Measurements from ENCODE around the gene RNF115. TPM values are rescaled to one million over a fixed set of nuclear protein-coding genes. Genes with fewer than 3 reads are reported as not detected.
A peak's percentile ranks its signal among the peaks of the same experiment; 100 is the strongest.
"Not testable (repeated sequence)": the region's sequence is repeated elsewhere in the genome, so short reads cannot be mapped to it uniquely, and the experiment has no call there.

RNF115 gene
- total RNA-seq, 1 donor = 16.4 TPM

- TF ChIP-seq, protein P1, sequence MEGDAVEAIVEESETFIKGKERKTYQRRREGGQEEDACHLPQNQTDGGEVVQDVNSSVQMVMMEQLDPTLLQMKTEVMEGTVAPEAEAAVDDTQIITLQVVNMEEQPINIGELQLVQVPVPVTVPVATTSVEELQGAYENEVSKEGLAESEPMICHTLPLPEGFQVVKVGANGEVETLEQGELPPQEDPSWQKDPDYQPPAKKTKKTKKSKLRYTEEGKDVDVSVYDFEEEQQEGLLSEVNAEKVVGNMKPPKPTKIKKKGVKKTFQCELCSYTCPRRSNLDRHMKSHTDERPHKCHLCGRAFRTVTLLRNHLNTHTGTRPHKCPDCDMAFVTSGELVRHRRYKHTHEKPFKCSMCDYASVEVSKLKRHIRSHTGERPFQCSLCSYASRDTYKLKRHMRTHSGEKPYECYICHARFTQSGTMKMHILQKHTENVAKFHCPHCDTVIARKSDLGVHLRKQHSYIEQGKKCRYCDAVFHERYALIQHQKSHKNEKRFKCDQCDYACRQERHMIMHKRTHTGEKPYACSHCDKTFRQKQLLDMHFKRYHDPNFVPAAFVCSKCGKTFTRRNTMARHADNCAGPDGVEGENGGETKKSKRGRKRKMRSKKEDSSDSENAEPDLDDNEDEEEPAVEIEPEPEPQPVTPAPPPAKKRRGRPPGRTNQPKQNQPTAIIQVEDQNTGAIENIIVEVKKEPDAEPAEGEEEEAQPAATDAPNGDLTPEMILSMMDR (IDR thresholded peaks at IDR 0.05; ENCODE audit: insufficient read depth, low read depth, low read length) = no peak
- H3K4me3 ChIP-seq (ENCODE audit: low read depth, low read length) = no peak overlapping the region
- no peak for DNase-seq (ENCODE audit: low read depth)
These were observed 94.7 kb downstream of the RNF115 start for GRCh38 chr1:145729196-145729595.

GRCh38 chr1:145726193-145726592 is 97.7 kb downstream of the RNF115 start:
- DNase-seq (ENCODE audit: low read depth); H3K4me3 ChIP-seq (ENCODE audit: low read depth, low read length): not testable (repeated sequence)

- peak; percentile 39 for DNase-seq (ENCODE audit: low read depth)
- peak overlapping the region; percentile 44 for H3K4me3 ChIP-seq (ENCODE audit: low read depth, low read length)
- TF ChIP-seq, protein P1 (IDR thresholded peaks at IDR 0.05; ENCODE audit: insufficient read depth, low read depth, low read length) = peak; percentile 82
These were observed 102.8 kb downstream of the RNF115 start for GRCh38 chr1:145720878-145721671.

DNA sequence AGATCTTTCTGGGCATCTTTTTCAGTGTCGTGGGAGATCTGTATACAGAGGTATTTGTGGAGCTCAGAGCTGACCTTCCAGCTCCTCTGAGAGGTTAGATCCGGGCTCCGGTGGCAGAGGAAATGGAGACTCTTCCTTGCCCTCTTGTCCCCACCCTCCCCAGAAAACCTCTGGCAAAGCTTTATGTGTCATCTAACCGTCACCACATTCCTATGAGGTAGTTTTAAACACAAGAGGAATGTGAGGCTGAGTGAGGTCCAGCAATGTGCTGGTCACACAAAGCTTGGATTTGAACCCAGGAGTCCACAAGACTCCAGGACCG is 103.4 kb downstream of the RNF115 start:
- H3K4me3 ChIP-seq (ENCODE audit: low read depth, low read length) = no peak overlapping the region
- TF ChIP-seq, protein P1 (IDR thresholded peaks at IDR 0.05; ENCODE audit: insufficient read depth, low read depth, low read length) = no peak
- DNase-seq (ENCODE audit: low read depth) = peak; percentile 39

DNA sequence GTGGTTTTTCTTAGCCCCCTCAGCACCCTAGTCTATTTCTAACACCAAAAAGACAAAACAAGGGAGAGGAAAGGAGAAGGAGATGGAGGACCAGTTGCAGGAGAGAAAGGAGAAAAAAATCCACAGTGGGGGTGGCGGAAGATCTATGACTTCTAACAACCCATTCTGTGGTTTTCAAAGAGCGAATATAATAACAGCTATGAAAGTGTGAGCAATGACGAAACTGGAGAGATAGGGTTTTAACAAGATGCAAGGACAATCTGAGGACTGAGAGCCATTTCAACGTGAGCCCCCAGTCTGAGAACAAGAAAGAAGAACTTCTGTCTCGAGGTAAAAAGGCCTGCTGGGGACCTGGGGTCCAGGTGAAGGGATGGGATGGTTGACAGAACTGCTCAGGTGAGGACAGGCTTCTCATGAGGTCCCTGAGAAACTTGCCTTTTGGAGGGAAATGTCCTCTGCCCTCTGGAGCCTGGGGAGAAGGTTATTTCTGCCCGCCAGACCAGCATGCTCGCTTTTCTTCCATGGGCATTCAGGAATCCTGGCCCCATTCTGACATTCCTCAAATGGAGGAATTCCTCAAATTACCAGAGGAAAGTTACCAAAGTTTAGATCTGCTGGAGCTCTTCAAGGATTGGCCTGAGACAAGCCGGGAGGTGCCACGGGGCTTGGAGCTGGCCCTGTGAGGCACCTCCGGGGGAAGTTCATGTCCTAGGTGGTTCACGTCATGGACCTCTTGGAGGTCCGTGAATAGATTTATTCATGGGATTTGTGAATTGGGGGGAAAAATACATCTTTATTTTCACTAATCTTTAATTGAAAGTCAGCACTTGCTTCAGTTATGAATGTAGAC is 104.4 kb downstream of the RNF115 start, which contains the start of gene CD160:
CD160 (plus strand) TSS at position 270 of the 850 bp plus-strand sequence. CDS start 8,829 bp downstream, outside the sequence.
- TF ChIP-seq, protein P1 (IDR thresholded peaks at IDR 0.05; ENCODE audit: insufficient read depth, low read depth, low read length) = no peak
- no peak within 1 kb of the TSS for H3K4me3 ChIP-seq (ENCODE audit: low read depth, low read length)
- no peak for DNase-seq (ENCODE audit: low read depth)

- H3K4me3 ChIP-seq (ENCODE audit: low read depth, low read length); DNase-seq (ENCODE audit: low read depth): not testable (repeated sequence)
These were observed 105.4 kb downstream of the RNF115 start for GRCh38 chr1:145718465-145718864.

- H3K4me3 ChIP-seq (ENCODE audit: low read depth, low read length) = no peak overlapping the region
- no peak for DNase-seq (ENCODE audit: low read depth)
- TF ChIP-seq, protein P1 (IDR thresholded peaks at IDR 0.05; ENCODE audit: insufficient read depth, low read depth, low read length) = no peak
These were observed 106.1 kb downstream of the RNF115 start for GRCh38 chr1:145717833-145718232.

Data from fibroblast of villous mesenchyme (primary cell).